ENCODE results near the gene DNAL1. TPM values are rescaled to one million over a fixed set of nuclear protein-coding genes. Genes with fewer than 3 reads are reported as not detected.
A peak's percentile ranks its signal among the peaks of the same experiment; 100 is the strongest.

DNAL1 gene
- total RNA-seq, 1 donor from 2014 or later: 5.3 TPM

DNA sequence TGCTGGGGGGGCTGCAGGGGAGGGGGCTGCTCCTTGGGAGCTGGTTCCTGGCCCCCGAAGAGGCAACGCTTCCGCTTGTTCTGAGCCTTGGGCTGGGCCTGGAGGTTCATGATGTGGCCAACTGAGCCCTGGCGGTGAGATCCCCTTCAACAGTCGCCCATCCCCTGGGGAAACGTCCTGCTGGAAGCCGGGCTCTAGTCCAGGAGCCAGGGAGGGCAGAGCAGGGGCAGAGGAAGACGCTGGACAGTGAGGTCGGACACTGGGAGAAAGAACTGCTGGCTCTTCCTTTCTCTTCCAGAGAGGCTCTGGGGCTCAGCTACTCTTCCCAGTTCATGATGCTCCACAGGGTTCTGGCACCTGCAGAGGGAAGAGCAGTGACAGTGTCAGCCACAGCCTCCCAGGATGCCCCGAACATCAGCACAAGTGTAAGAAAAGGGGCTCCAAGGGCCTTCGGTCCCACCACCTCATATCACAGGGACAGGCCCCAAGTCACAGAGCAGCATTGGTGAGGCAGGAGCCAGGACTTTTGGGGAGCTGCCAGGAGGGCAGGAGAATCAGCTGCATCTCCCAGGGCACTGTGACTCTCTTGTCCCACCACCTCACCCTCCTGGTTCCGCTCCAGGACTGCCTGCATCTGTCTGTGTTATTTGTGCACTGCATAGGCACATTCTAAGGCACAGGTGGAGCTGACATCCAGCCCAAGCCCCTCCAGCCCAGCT is 95.3 kb downstream of the DNAL1 start:
- no peak overlapping the region for H3K4me3 Mint-ChIP-seq
- H3K27ac Mint-ChIP-seq: peak overlapping the region; percentile 44
- intact Hi-C loops (cut with micrococcal nuclease): loop anchor here (5.0 to 10.0 kb wide), 3 partner anchors 87 to 215 kb away; partner anchors contain the start of genes COQ6, FAM161B and ZNF410
- DNase-seq (ENCODE audit: low spot score): no peak
- H3K36me3 Mint-ChIP-seq (ENCODE audit: low read depth): peaks cover 10% of the 10 kb centered on the region
- H3K4me1 Mint-ChIP-seq (ENCODE audit: low read depth): peaks cover 49% of the 10 kb centered on the region
- no peaks in the 10 kb centered on the region for H3K9me3 Mint-ChIP-seq
- H3K27me3 Mint-ChIP-seq (ENCODE audit: insufficient read depth): no peaks in the 10 kb centered on the region

DNA sequence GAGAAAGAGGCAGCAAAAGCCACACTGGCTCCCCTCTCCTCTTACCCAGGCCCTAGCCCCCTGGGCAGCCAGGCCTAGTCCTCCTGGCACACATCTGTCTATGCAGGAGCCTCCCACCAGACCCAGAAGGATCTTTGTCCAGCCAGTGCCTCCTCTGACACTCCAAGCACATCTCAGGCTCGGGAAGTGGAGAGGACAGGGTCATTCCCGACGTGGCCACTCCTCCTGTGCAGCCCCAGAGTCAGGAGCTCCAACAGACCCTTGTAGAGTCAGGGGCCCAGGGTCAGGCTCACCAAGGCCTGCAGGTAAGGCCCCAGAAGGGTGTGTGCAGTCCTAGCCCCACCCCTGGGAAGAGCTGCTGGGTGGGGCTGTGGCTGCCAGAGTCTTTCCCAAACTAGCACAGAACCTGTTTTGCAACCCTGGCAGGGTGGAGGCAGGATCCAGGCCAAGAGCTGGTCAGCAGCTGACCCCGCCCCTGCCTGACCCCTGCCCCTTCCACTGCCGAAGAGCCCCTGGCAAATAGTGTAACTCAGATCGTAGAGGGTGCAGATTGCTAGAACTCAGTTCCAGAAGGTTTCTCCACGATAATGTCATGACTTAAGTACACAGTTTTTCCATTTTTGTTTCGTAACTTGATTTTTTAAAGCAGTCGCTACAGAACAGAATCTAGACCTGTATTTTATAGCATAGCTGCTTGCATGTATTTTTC is 96.0 kb downstream of the DNAL1 start:
- H3K4me1 Mint-ChIP-seq (ENCODE audit: low read depth): peaks cover 56% of the 10 kb centered on the region
- no peak for DNase-seq (ENCODE audit: low spot score)
- H3K36me3 Mint-ChIP-seq (ENCODE audit: low read depth): peaks cover 7% of the 10 kb centered on the region
- peak overlapping the region; percentile 83 for H3K4me3 Mint-ChIP-seq
- H3K27ac Mint-ChIP-seq: peak overlapping the region; percentile 86
- H3K27me3 Mint-ChIP-seq (ENCODE audit: insufficient read depth): no peaks in the 10 kb centered on the region
- no peaks in the 10 kb centered on the region for H3K9me3 Mint-ChIP-seq
- intact Hi-C loops (cut with micrococcal nuclease): loop anchor here (1.0 to 10.0 kb wide), 7 partner anchors 14 to 214 kb away; partner anchors contain the start of genes COQ6, FAM161B and ZNF410

DNA sequence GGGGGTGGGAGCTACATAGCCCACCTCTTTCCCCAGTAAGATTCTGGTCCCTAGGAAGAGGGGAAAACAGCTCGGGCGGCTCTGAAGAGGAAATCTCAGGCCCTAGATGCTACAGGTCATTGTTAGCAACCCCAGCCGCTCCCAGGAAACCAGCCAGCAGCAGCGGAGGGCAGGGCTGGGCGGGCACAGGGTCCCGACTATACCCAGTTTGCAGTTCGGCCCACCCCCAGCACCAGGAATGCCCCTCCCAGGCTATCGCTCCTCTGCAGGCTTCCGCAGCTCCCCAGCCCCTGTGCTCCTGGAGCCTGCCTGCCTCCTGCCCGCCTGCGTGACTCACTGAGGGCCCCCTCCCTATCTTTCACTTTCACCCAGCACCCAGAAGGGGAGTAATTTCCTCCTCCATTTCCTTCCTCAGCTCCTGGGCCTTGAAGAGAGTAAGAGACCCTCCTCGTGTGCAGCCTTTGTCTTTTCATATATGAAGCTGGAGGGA is 96.6 kb downstream of the DNAL1 start:
- DNase-seq (ENCODE audit: low spot score): peak; percentile 61
- intact Hi-C loops (cut with micrococcal nuclease): loop anchor here (1.0 to 10.0 kb wide), 7 partner anchors 13 to 213 kb away; partner anchors contain the start of genes COQ6, FAM161B and ZNF410
- Mint-ChIP-seq H3K27ac (peak overlapping the region; percentile 86), H3K4me3 (peak overlapping the region; percentile 83), H3K9me3 (no peaks in the 10 kb centered on the region), H3K4me1 (ENCODE audit: low read depth) (peaks cover 62% of the 10 kb centered on the region), H3K36me3 (ENCODE audit: low read depth) (peaks cover 7% of the 10 kb centered on the region), H3K27me3 (ENCODE audit: insufficient read depth) (no peaks in the 10 kb centered on the region)

DNA sequence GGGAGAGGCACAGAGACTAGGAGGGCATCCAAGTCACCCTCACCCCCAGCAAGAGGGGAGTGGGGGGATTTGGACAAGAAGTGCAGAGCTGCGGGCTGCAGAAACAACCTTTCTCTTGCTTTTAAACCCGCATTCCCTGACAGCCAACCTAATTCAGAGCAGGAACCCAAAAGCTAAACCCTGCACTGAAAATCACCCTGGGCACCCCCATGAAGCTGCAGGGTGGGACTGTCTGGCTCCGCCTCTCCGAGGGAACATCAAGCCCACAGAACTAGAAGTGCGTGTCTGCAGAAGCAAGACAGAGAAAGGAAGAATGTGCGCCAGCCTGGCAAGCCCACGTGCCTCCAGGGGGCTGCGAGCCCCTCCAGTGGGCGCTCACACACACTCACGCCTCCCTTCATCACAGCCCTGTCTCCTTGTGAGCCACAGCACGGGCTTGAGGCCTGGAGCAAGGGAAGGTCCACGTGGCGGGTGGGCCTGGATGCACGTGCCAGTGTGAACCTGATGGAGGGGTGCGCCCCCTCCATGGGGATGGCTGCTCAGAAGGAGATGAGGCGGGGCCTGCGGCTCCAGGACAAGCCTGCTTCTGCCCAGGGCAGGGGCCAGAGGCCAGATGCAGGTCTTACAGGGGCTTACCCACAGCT is 97.2 kb downstream of the DNAL1 start:
- H3K36me3 Mint-ChIP-seq (ENCODE audit: low read depth): peaks cover 3% of the 10 kb centered on the region

DNA sequence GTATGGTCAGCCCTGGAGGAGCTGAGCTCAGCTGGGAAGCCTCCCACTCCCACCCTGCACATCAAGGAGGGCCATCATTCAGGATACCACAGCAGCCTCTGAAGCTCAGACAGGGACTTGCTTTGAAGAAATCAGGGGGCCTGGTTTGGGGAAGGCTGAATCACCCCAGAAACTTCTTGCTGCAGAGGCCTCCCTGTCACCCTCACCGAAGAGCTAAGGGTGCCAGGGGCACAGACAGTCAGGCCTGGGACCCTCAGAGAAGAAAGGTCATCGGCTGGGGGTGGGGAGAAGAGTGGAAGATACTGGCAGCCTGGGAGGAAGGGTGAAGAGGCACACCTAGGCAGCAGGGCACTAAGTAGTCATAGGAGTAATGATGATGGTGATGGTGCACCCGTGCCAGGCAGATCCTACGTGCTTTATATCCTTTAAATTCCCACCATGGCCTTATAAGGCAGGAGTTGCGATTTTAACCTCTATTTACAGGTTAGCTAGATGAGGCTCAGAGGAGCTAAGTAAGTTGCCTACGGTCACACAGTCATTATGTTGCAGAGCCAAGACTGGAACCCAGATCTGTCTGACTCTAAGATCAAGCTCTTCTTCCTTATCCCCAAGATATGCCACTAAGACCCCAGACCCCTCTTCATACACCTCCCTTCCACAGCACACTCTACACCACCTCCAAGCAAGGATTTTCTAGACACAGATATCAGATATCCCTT is 97.9 kb downstream of the DNAL1 start:
- intact Hi-C loops (cut with micrococcal nuclease): loop anchor here (1.0 to 10.0 kb wide), 4 partner anchors 14 to 212 kb away; partner anchors contain the start of genes COQ6, FAM161B and ZNF410
- Mint-ChIP-seq H3K9me3 (no peaks in the 10 kb centered on the region), H3K27ac (peak overlapping the region; percentile 72), H3K4me1 (ENCODE audit: low read depth) (peaks cover 75% of the 10 kb centered on the region), H3K27me3 (ENCODE audit: insufficient read depth) (no peaks in the 10 kb centered on the region), H3K36me3 (ENCODE audit: low read depth) (no peaks in the 10 kb centered on the region), H3K4me3 (peak overlapping the region; percentile 83)
- no peak for DNase-seq (ENCODE audit: low spot score)

More for the DNA sequence above, 97.2 kb downstream of the DNAL1 start:
- Mint-ChIP-seq H3K27ac (peak overlapping the region; percentile 86), H3K9me3 (no peaks in the 10 kb centered on the region), H3K4me1 (ENCODE audit: low read depth) (peaks cover 68% of the 10 kb centered on the region), H3K4me3 (peak overlapping the region; percentile 83), H3K27me3 (ENCODE audit: insufficient read depth) (no peaks in the 10 kb centered on the region)
- DNase-seq (ENCODE audit: low spot score): no peak
- intact Hi-C loops (cut with micrococcal nuclease): loop anchor here (1.0 to 10.0 kb wide), 7 partner anchors 12 to 213 kb away; partner anchors contain the start of genes COQ6, FAM161B and ZNF410

DNA sequence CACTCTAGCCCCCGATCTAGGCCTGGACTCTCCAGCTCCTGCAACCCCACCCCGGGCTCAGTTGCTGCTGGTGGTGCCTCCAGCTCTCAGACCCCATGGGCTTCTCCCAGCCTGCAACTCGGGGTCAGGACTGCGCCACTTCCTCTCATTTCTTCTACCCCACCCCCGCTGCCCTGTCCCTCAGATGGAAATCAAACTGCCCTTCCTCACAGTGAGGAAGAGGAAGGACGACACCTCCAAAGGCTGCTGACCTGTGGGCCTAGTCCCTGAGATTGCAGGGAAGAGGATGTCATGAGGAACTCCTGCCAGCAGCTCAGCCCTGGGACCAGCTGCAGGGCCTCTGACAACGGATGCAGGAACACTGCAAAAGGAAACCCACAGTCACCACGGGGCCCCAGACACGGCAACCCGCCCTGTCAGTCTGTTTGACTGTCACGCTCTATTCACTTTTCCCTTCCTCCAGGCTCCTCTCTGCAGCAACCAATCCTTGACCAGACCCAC is 98.7 kb downstream of the DNAL1 start:
- Mint-ChIP-seq H3K4me1 (ENCODE audit: low read depth) (peaks cover 83% of the 10 kb centered on the region), H3K4me3 (peak overlapping the region; percentile 83), H3K36me3 (ENCODE audit: low read depth) (no peaks in the 10 kb centered on the region), H3K27me3 (ENCODE audit: insufficient read depth) (no peaks in the 10 kb centered on the region), H3K27ac (peak overlapping the region; percentile 88), H3K9me3 (no peaks in the 10 kb centered on the region)
- intact Hi-C loops (cut with micrococcal nuclease): loop anchor here (1.0 to 10.0 kb wide), 4 partner anchors 15 to 211 kb away; partner anchors contain the start of genes COQ6, FAM161B and ZNF410
- peak; percentile 55 for DNase-seq (ENCODE audit: low spot score)

DNA sequence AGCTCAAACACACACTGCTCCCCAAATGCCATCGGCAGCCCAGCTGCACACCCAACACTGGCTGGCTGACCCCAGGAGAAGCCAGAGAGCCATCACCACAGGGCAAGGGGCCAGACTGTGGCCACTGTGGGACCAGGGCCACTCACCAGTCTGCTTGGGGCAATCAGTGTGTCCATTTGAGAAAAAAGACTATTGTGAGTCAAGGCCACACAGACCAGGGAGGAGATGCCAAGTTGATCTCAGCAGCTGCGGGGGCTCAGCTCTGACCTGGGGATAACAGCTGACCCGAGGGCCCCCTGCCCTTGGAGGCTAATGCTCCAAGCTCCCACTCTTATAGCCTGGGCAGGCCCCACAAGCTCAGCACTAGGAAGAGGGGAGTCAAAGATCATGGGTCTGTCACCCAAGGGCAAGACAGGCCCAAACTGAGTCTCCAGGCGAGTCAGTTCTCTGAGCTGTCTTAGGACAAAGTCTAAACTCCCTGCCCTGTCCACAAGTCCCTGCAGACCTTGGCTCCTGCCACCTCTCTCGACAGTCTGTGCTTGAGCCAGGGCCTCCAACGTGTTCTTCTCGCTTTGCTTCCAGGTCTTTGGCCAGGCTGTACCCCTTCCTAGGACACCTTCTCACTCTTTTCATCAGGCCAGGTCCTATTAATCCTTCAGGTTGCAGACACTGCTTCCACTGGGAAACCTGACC is 99.5 kb downstream of the DNAL1 start:
- Mint-ChIP-seq H3K4me1 (ENCODE audit: low read depth) (peaks cover 91% of the 10 kb centered on the region), H3K9me3 (no peaks in the 10 kb centered on the region), H3K4me3 (peak overlapping the region; percentile 83), H3K36me3 (ENCODE audit: low read depth) (no peaks in the 10 kb centered on the region), H3K27me3 (ENCODE audit: insufficient read depth) (no peaks in the 10 kb centered on the region), H3K27ac (peak overlapping the region; percentile 88)
- no peak for DNase-seq (ENCODE audit: low spot score)
- intact Hi-C loops (cut with micrococcal nuclease): loop anchor here (5.0 to 10.0 kb wide), 3 partner anchors 83 to 210 kb away; partner anchors contain the start of genes COQ6, FAM161B and ZNF410

DNA sequence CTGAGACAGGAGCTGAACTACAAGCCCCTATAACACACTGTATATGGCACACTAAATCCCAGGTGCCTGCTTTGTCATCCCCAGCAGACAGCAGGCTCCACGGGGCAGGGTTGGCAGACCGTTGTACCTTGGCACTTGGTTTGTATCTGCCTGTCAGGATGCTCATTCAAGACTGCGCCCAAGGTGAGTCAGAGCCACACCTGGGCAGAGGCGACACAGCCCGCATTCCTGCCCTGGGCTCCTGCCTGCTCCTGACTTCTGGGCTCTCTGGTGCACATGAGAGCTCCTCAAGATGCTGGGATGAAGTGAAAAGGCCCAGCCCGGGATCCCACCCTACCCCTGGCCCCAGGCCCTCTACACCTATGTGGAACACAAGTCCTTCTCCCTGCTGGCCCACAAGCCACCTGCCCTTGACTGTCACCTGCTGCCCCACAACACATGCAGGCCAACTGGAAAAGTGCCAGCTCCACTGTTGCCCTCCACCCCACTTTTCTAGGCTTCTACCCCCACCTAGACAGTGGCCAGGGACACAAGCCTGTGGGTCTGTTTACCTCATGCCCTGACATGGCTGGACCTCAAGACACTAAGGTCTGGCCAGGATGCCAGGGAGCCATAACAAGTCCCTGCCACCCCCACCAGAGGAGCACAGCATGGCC is 100.2 kb downstream of the DNAL1 start:
- Mint-ChIP-seq H3K4me1 (ENCODE audit: low read depth) (peaks cover 98% of the 10 kb centered on the region), H3K36me3 (ENCODE audit: low read depth) (no peaks in the 10 kb centered on the region), H3K27ac (peak overlapping the region; percentile 88), H3K27me3 (ENCODE audit: insufficient read depth) (no peaks in the 10 kb centered on the region), H3K9me3 (no peaks in the 10 kb centered on the region), H3K4me3 (peak overlapping the region; percentile 83)
- DNase-seq (ENCODE audit: low spot score): no peak
- intact Hi-C loops (cut with micrococcal nuclease): loop anchor here (5.0 to 10.0 kb wide), 3 partner anchors 82 to 210 kb away; partner anchors contain the start of genes COQ6, FAM161B and ZNF410

DNA sequence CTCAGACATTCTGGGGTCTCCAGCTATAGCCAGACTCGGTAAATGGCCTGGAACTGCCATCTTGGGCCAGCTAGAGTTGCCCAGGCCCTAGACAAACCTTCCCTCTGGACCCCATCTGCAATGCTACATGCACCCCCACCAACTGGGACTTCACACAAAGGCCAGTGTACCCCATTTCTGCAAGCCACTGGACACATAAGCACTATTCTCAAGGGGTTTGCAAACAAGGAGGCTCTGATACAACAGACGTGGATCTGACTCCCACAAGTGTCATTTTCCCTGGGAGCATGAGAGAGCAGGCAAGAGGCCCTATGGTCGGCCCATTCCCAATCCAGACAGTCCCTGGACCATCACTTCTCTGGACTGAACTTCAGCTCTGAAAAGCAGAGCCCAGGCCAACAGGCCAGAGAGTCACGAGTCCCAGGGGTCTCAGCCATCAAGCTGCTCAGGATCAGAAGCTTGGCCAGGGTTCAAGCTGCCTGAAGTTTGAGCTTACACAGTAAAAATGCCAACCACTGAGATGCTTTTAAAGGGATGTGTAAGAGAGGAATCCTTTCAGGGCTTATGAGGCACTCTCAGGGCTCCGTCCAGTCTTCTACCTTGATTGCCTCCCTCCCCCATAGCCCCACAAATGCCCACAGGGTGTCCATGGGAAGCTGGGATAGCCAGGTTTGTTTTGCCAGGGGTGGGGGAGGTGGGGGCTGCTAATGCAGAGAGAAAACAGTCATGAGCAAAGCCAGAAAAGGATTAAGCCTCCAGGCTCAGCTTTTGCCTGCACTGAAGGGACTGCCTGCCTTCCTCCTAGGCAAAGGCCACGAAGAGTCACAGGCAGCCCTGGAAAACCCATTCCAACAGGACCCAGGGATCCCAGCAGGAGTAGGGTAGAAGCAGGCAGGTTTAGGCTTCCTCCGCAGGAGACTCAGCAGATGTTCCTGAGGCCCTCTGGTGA is 101.1 kb downstream of the DNAL1 start:
- no peak overlapping the region for H3K27ac Mint-ChIP-seq
- H3K9me3 Mint-ChIP-seq: no peaks in the 10 kb centered on the region
- intact Hi-C loops (cut with micrococcal nuclease): loop anchor here (10.0 kb wide), 1 partner anchor 209 kb away; the partner anchor contains the start of genes COQ6 and FAM161B
- H3K4me1 Mint-ChIP-seq (ENCODE audit: low read depth): peaks cover 100% of the 10 kb centered on the region
- no peak overlapping the region for H3K4me3 Mint-ChIP-seq
- H3K27me3 Mint-ChIP-seq (ENCODE audit: insufficient read depth): no peaks in the 10 kb centered on the region
- H3K36me3 Mint-ChIP-seq (ENCODE audit: low read depth): no peaks in the 10 kb centered on the region
- DNase-seq (ENCODE audit: low spot score): no peak

All from activated T-helper 1 cell treated with anti-CD3 and anti-CD28 coated beads, Interleukin-12 subunit alpha, Interleukin-12 subunit beta, Interleukin-2, Interleukin-4 antibody, amounts not matched to agents 30 ng/mL and 10 ng/mL and 1 ng/mL, durations not matched to agents 14 hours and 24 hours and 36 hours (primary cell).